Thyroid gland (tissue), 4 donors: Measurements from ENCODE around the gene SOX21. TPM values are rescaled to one million over a fixed set of nuclear protein-coding genes. Genes with fewer than 3 reads are reported as not detected.
A peak's percentile ranks its signal among the peaks of the same experiment; 100 is the strongest.

Source experiments
- DNase-seq, 2 donors: peaks; one replicate each; pipeline ENCODE4 v3.0.0-alpha.2; 2019
- H3K27ac ChIP-seq, 3 donors: fragments of 200-600 bp; sonication (generic); 1 replicate in 2 of 3; 2 replicates in 1 of 3; pipeline ENCODE4 v1.5.1; 2016 to 2019; ENCODE audit warnings: mild to moderate bottlenecking in 1 of 3, moderate library complexity in 1 of 3
- H3K27me3 ChIP-seq: fragments of 200-600 bp; sonication (generic); one replicate; pipeline ENCODE4 v1.5.1; 2019
- H3K36me3 ChIP-seq, 2 donors: fragments of 200-600 bp; sonication (generic); one replicate each; pipeline ENCODE4 v1.5.1; 2016 to 2019
- H3K4me1 ChIP-seq, 2 donors: fragments of 200-600 bp; sonication (generic); one replicate each; pipeline ENCODE4 v1.5.1; 2017 to 2019
- H3K4me3 ChIP-seq, 3 donors: fragments of 200-600 bp; sonication (generic); replicated peaks in 1 of 3; 1 replicate in 2 of 3; 2 replicates in 1 of 3; pipeline ENCODE4 v1.5.1; 2016; ENCODE audit warnings: mild to moderate bottlenecking in 1 of 3
- H3K9me3 ChIP-seq: fragments of 200-600 bp; sonication (generic); one replicate; pipeline ENCODE4 v1.5.1; 2017
- CTCF ChIP-seq, 6 experiments: fragments of 200-600 bp in 3 of 6; fragments of 450-650 bp in 3 of 6; sonication (generic) in 3 of 6; IDR thresholded peaks; one replicate each; pipeline ENCODE4 v1.5.1; 2016 to 2019; ENCODE audit warnings: antibody characterized with exemption in 6 of 6, mild to moderate bottlenecking in 2 of 6, inconsistent platforms in 1 of 6, moderate library complexity in 1 of 6
- POLR2A ChIP-seq, 2 donors: fragments of 450-650 bp; IDR thresholded peaks; one replicate each; pipeline ENCODE4 v1.6.1; 2017; ENCODE audit warnings: antibody characterized with exemption in 2 of 2, mild to moderate bottlenecking in 2 of 2, moderate library complexity in 1 of 2
- WGBS, 2 donors: methylation state at CpG; one replicate each; pipeline ENCODE4 v1.1.5; 2017; 5-methylcytosine and 5-hydroxymethylcytosine counted together
- intact Hi-C: fragments of 100-400 bp; cut with DNase I; formaldehyde crosslinking; loops from one replicate; pipeline ENCODE4 v1.15.1; 2023
- total RNA-seq, 4 donors: library from RNA; depleted of rRNA; stranded (reverse); fragments of >200 nt; gene quantifications; one replicate each; pipeline ENCODE4 v1.2.3, GENCODE V29; 2016

The SOX21 gene
- total RNA-seq, 4 donors from 2014 or later, result 0.20 to 0.22 TPM; not detected in 2

- 86 to 90% methylated on average over 6 of the region's 6 CpGs for WGBS, 2 donors
- Histone ChIP-seq H3K4me1 (no peaks in the 10 kb centered on the region), H3K36me3 (no peaks in the 10 kb centered on the region), H3K9me3 (no peaks in the 10 kb centered on the region), H3K27ac (no peak overlapping the region), H3K4me3 (no peak overlapping the region), H3K27me3 (no peaks in the 10 kb centered on the region)
- intact Hi-C loops, result no loop called here
- no peak for DNase-seq
- TF ChIP-seq CTCF (IDR thresholded peaks at IDR 0.05), result no peak
- TF ChIP-seq POLR2A (IDR thresholded peaks at IDR 0.05), result no peak
Observed at GRCh38 chr13:94679614-94680013, 32.7 kb downstream of the SOX21 start.

- 89 to 93% methylated on average over 2 of the region's 2 CpGs for WGBS, 2 donors
- Histone ChIP-seq H3K27ac (no peak overlapping the region), H3K4me1 (no peaks in the 10 kb centered on the region), H3K36me3 (no peaks in the 10 kb centered on the region), H3K4me3 (no peak overlapping the region), H3K9me3 (no peaks in the 10 kb centered on the region), H3K27me3 (no peaks in the 10 kb centered on the region)
- no peak for DNase-seq
- intact Hi-C loops, result no loop called here
- TF ChIP-seq CTCF (IDR thresholded peaks at IDR 0.05), result no peak
- no peak for TF ChIP-seq POLR2A (IDR thresholded peaks at IDR 0.05)
Observed at GRCh38 chr13:94678845-94679244, 33.5 kb downstream of the SOX21 start.

GRCh38 chr13:94677799-94678198 is 34.5 kb downstream of the SOX21 start:
- H3K36me3 ChIP-seq, result no peaks in the 10 kb centered on the region
- 77 to 89% methylated on average over 2 of the region's 2 CpGs for WGBS, 2 donors
- H3K27ac ChIP-seq, result no peak overlapping the region

GRCh38 chr13:94674609-94675348 is 37.6 kb downstream of the SOX21 start:
- 37 to 55% methylated on average over 5 of the region's 5 CpGs for WGBS, 2 donors
- DNase-seq, result peak; percentile 23 to 43

More at GRCh38 chr13:94677799-94678198, 34.5 kb downstream of the SOX21 start:
- no peaks in the 10 kb centered on the region for H3K9me3 ChIP-seq
- no peaks in the 10 kb centered on the region for H3K4me1 ChIP-seq
- TF ChIP-seq POLR2A (IDR thresholded peaks at IDR 0.05) (no peak), CTCF (IDR thresholded peaks at IDR 0.05) (no peak)
- intact Hi-C loops, result no loop called here
- DNase-seq, result no peak
- no peaks in the 10 kb centered on the region for H3K27me3 ChIP-seq
- H3K4me3 ChIP-seq, result no peak overlapping the region

More at GRCh38 chr13:94674609-94675348, 37.6 kb downstream of the SOX21 start:
- Histone ChIP-seq H3K4me3 (no peak overlapping the region), H3K4me1 (no peaks in the 10 kb centered on the region), H3K27ac (no peak overlapping the region), H3K36me3 (no peaks in the 10 kb centered on the region), H3K9me3 (no peaks in the 10 kb centered on the region), H3K27me3 (no peaks in the 10 kb centered on the region)
- intact Hi-C loops, result no loop called here
- TF ChIP-seq CTCF (IDR thresholded peaks at IDR 0.05), result peak in 2 of 6 experiments; percentile 31 to 59
- TF ChIP-seq POLR2A (IDR thresholded peaks at IDR 0.05), result no peak
